ENCODE results near the gene CCDC28B. TPM values are rescaled to one million over a fixed set of nuclear protein-coding genes. Genes with fewer than 3 reads are reported as not detected.

CCDC28B gene
- total RNA-seq, 4 donors from 2014 or later, result 2.2 to 7.6 (median 5.2) TPM

GRCh38 chr1:32239337-32239736 lies 38.9 kb downstream of the CCDC28B start:
- H3K9me3 ChIP-seq, result no peaks in the 10 kb centered on the region
- 47 to 51% methylated on average over 4 of the region's 4 CpGs for WGBS, 2 donors
- peaks cover 15 to 27% of the 10 kb centered on the region in 2 donors for H3K4me1 ChIP-seq
- intact Hi-C loops (cut with DNase I), result loop anchor here (10.0 kb wide), 2 partner anchors 55 to 95 kb away; partner anchors contain the start of genes HDAC1 and MARCKSL1
- H3K4me3 ChIP-seq (replicated peaks in 1 of 3), result peak overlapping the region in 1 of 3 donors; percentile 51
- DNase-seq, result peak; percentile 27
- H3K27me3 ChIP-seq, result no peaks in the 10 kb centered on the region
- peaks cover 0 to 3% of the 10 kb centered on the region in 2 donors for H3K36me3 ChIP-seq
- peak overlapping the region in 1 of 3 donors; percentile 95 for H3K27ac ChIP-seq
- no peak for TF ChIP-seq POLR2A (IDR thresholded peaks at IDR 0.05)
- no peak for TF ChIP-seq CTCF (IDR thresholded peaks at IDR 0.05)

- WGBS, 2 donors, result 35 to 41% methylated on average over 4 to 17 of the region's 20 CpGs
- peak overlapping the region; percentile 1 to 95 (median 75) for H3K27ac ChIP-seq
- no peaks in the 10 kb centered on the region for H3K9me3 ChIP-seq
- H3K4me3 ChIP-seq (replicated peaks in 1 of 3), result peak overlapping the region in 1 of 3 donors; percentile 51
- intact Hi-C loops (cut with DNase I), result loop anchor here (10.0 kb wide), 2 partner anchors 55 to 95 kb away; partner anchors contain the start of genes HDAC1 and MARCKSL1
- TF ChIP-seq POLR2A (IDR thresholded peaks at IDR 0.05), result no peak
- TF ChIP-seq CTCF (IDR thresholded peaks at IDR 0.05), result no peak
- H3K27me3 ChIP-seq, result no peaks in the 10 kb centered on the region
- H3K4me1 ChIP-seq, result peaks cover 15 to 27% of the 10 kb centered on the region in 2 donors
- H3K36me3 ChIP-seq, result no peaks in the 10 kb centered on the region
- DNase-seq, result peak; percentile 36
Measured at GRCh38 chr1:32239790-32240139, 39.4 kb downstream of the CCDC28B start.

GRCh38 chr1:32240140-32240951 lies 40.0 kb downstream of the CCDC28B start:
- DNase-seq, result peak; percentile 91 to 92

GRCh38 chr1:32241001-32241763 lies 40.8 kb downstream of the CCDC28B start:
- TF ChIP-seq CTCF (IDR thresholded peaks at IDR 0.05) (peak in 1 of 6 experiments; percentile 1), POLR2A (IDR thresholded peaks at IDR 0.05) (peak in 1 of 2 donors; percentile 51)
- H3K9me3 ChIP-seq, result no peaks in the 10 kb centered on the region
- WGBS, 2 donors, result 0% methylated on average over 4 to 10 of the region's 55 CpGs
- no peaks in the 10 kb centered on the region for H3K27me3 ChIP-seq
- peak overlapping the region; percentile 33 to 51 (median 38) for H3K4me3 ChIP-seq (replicated peaks in 1 of 3)
- peaks cover 15 to 28% of the 10 kb centered on the region in 2 donors for H3K4me1 ChIP-seq
- no peaks in the 10 kb centered on the region for H3K36me3 ChIP-seq
- intact Hi-C loops (cut with DNase I), result no loop called here
- DNase-seq, result peak; percentile 92 to 93
- peak overlapping the region; percentile 75 to 95 (median 83) for H3K27ac ChIP-seq

More at GRCh38 chr1:32240140-32240951, 40.0 kb downstream of the CCDC28B start:
- 1 to 2% methylated on average over 29 to 42 of the region's 62 CpGs for WGBS, 2 donors
- Histone ChIP-seq H3K4me3 (replicated peaks in 1 of 3) (peak overlapping the region; percentile 33 to 51 (median 38)), H3K9me3 (no peaks in the 10 kb centered on the region), H3K36me3 (no peaks in the 10 kb centered on the region), H3K4me1 (peaks cover 15 to 27% of the 10 kb centered on the region in 2 donors), H3K27ac (peak overlapping the region; percentile 75 to 95 (median 83)), H3K27me3 (no peaks in the 10 kb centered on the region)
- intact Hi-C loops (cut with DNase I), result no loop called here
- TF ChIP-seq POLR2A (IDR thresholded peaks at IDR 0.05) (peak; percentile 60 to 90), CTCF (IDR thresholded peaks at IDR 0.05) (peak in 4 of 6 experiments; percentile 13 to 36 (median 27))
